GM19438 (cell line): ENCODE data around the gene CPN1.
"Not testable (repeated sequence)": the region's sequence is repeated elsewhere in the genome, so short reads cannot be mapped to it uniquely, and the experiment has no call there.

Experiments
- ATAC-seq: cut with Tn5 transposase; IDR thresholded peaks from one replicate; pipeline ENCODE4 v1.9.1; 2021; ENCODE audit warnings: low read depth; ENCODE audit not compliant: unreplicated experiment

CPN1 gene

GRCh38 chr10:100025576-100025975 lies 56.1 kb downstream of the CPN1 start:
- ATAC-seq = no peak

- no peak for ATAC-seq
Measured at GRCh38 chr10:100024748-100025147, 56.9 kb downstream of the CPN1 start.

- ATAC-seq = no peak
Measured at GRCh38 chr10:100022403-100022802, 59.3 kb downstream of the CPN1 start.

GRCh38 chr10:100021322-100021721 lies 60.3 kb downstream of the CPN1 start:
- ATAC-seq = peak; percentile 6

GRCh38 chr10:100020886-100021253 lies 60.8 kb downstream of the CPN1 start:
- ATAC-seq = peak; percentile 18

GRCh38 chr10:100020142-100020885 lies 61.4 kb downstream of the CPN1 start:
- ATAC-seq = peak; percentile 85

GRCh38 chr10:100019787-100020141 lies 61.9 kb downstream of the CPN1 start:
- ATAC-seq = no peak

- ATAC-seq = peak; percentile 83
Measured at GRCh38 chr10:100014071-100014762, 67.5 kb downstream of the CPN1 start.

- ATAC-seq = no peak
Measured at GRCh38 chr10:100013621-100014020, 68.0 kb downstream of the CPN1 start.

- ATAC-seq = not testable (repeated sequence)
Measured at GRCh38 chr10:100011906-100012305, 69.8 kb downstream of the CPN1 start.

- peak; percentile 57 for ATAC-seq
Measured at GRCh38 chr10:100009793-100010676, 71.6 kb downstream of the CPN1 start, which contains the start of gene DNMBP. TSS of gene DNMBP (minus strand) at chr10:100009947. CDS start at chr10:99972124, 37,823 bp downstream.

- ATAC-seq = peak; percentile 42
Measured at GRCh38 chr10:100009283-100009792, 72.3 kb downstream of the CPN1 start.

GRCh38 chr10:100008708-100009282 lies 72.9 kb downstream of the CPN1 start:
- ATAC-seq = no peak

- ATAC-seq = no peak
Measured at GRCh38 chr10:100008142-100008522, 73.5 kb downstream of the CPN1 start.

GRCh38 chr10:100007231-100008141 lies 74.2 kb downstream of the CPN1 start:
- no peak for ATAC-seq

GRCh38 chr10:100006243-100006886 lies 75.3 kb downstream of the CPN1 start:
- no peak for ATAC-seq

GRCh38 chr10:100004805-100005510 lies 76.7 kb downstream of the CPN1 start:
- ATAC-seq = no peak

GRCh38 chr10:100000109-100000644 lies 81.5 kb downstream of the CPN1 start:
- ATAC-seq = no peak
